T-helper 2 cell (primary cell): Measurements from ENCODE around the gene TAF1.
"Not testable (repeated sequence)": the region's sequence is repeated elsewhere in the genome, so short reads cannot be mapped to it uniquely, and the experiment has no call there.

Experiments used
- DNase-seq, 5 experiments: peaks; one replicate each; pipeline versions ENCODE4 v3.0.0 to v3.0.0-alpha.2; 2012 to 2022
- total RNA-seq, 2 donors: gene quantifications; one replicate each; lab custom pipeline; 2026; lab: John Stamatoyannopoulos, UW

TAF1 gene
- total RNA-seq: 105 to 132 reads per million in 2 donors

GRCh38 chrX:71365875-71366673 is at the start of gene TAF1:
Gene TAF1 (plus strand): TSS chrX:71366357. CDS start chrX:71366375, 18 bp downstream.
- peak; percentile 63 to 99 (median 88) for DNase-seq

- not testable (repeated sequence) for DNase-seq
Observed at GRCh38 chrX:71316959-71317358, 49.2 kb upstream of the TAF1 start.

GRCh38 chrX:71320126-71320525 is 46.0 kb upstream of the TAF1 start:
- no peak for DNase-seq

GRCh38 chrX:71321731-71322130 is 44.4 kb upstream of the TAF1 start:
- no peak for DNase-seq

- DNase-seq: not testable (repeated sequence)
Observed at GRCh38 chrX:71324452-71324851, 41.7 kb upstream of the TAF1 start.

- no peak for DNase-seq
Observed at GRCh38 chrX:71326394-71326793, 39.8 kb upstream of the TAF1 start.

GRCh38 chrX:71349151-71349665 is 16.9 kb upstream of the TAF1 start:
- not testable (repeated sequence) for DNase-seq

GRCh38 chrX:71349867-71350266 is 16.3 kb upstream of the TAF1 start:
- not testable (repeated sequence) for DNase-seq

GRCh38 chrX:71352439-71352838 is 13.7 kb upstream of the TAF1 start:
- not testable (repeated sequence) for DNase-seq

- DNase-seq: no peak
Observed at GRCh38 chrX:71364221-71364620, 1.9 kb upstream of the TAF1 start.

GRCh38 chrX:71365356-71365874 is 742 bp upstream of the TAF1 start:
- no peak for DNase-seq

GRCh38 chrX:71366674-71367256 is 608 bp downstream of the TAF1 start:
- peak in 3 of 5 experiments; percentile 4 to 38 (median 14) for DNase-seq

GRCh38 chrX:71367396-71367795 is 1.2 kb downstream of the TAF1 start:
- DNase-seq: peak in 2 of 5 experiments; percentile 0 to 45

- no peak for DNase-seq
Observed at GRCh38 chrX:71372388-71372787, 6.2 kb downstream of the TAF1 start.

- DNase-seq: no peak
Observed at GRCh38 chrX:71378732-71379131, 12.6 kb downstream of the TAF1 start.

- DNase-seq: not testable (repeated sequence)
Observed at GRCh38 chrX:71391725-71392124, 25.6 kb downstream of the TAF1 start.

- DNase-seq: no peak
Observed at GRCh38 chrX:71393919-71394318, 27.8 kb downstream of the TAF1 start.

- DNase-seq: peak in 1 of 5 experiments; percentile 1
Observed at GRCh38 chrX:71396576-71396975, 30.4 kb downstream of the TAF1 start.

- DNase-seq: no peak
Observed at GRCh38 chrX:71400710-71401109, 34.6 kb downstream of the TAF1 start.

- not testable (repeated sequence) for DNase-seq
Observed at GRCh38 chrX:71416260-71416659, 50.1 kb downstream of the TAF1 start.

GRCh38 chrX:71420686-71421085 is 54.5 kb downstream of the TAF1 start:
- no peak for DNase-seq

GRCh38 chrX:71432733-71433132 is 66.6 kb downstream of the TAF1 start:
- DNase-seq: no peak

GRCh38 chrX:71438750-71439149 is 72.6 kb downstream of the TAF1 start:
- DNase-seq: no peak

GRCh38 chrX:71439420-71439819 is 73.3 kb downstream of the TAF1 start:
- DNase-seq: no peak
